22Rv1 (cell line): ENCODE data around the gene ARHGAP30.

Experiments
- H3K27ac ChIP-seq: fragments of 450-650 bp; 2 replicates; pipeline ENCODE4 v1.5.1; 2017
- ZFX ChIP-seq: fragments of 450-650 bp; IDR thresholded peaks from 2 replicates; pipeline ENCODE4 v1.6.1; 2017; ENCODE audit warnings: antibody characterized with exemption, borderline replicate concordance
- TF ChIP-seq, protein P1 (sequence below): fragments of 450-650 bp; IDR thresholded peaks from 2 replicates; pipeline ENCODE4 v1.5.1; 2017; ENCODE audit warnings: mild to moderate bottlenecking

ARHGAP30 gene

GRCh38 chr1:161096530-161096929 lies 26.8 kb upstream of the ARHGAP30 start:
- H3K27ac ChIP-seq = no peak overlapping the region
- TF ChIP-seq ZFX = no peak
- TF ChIP-seq, protein P1, sequence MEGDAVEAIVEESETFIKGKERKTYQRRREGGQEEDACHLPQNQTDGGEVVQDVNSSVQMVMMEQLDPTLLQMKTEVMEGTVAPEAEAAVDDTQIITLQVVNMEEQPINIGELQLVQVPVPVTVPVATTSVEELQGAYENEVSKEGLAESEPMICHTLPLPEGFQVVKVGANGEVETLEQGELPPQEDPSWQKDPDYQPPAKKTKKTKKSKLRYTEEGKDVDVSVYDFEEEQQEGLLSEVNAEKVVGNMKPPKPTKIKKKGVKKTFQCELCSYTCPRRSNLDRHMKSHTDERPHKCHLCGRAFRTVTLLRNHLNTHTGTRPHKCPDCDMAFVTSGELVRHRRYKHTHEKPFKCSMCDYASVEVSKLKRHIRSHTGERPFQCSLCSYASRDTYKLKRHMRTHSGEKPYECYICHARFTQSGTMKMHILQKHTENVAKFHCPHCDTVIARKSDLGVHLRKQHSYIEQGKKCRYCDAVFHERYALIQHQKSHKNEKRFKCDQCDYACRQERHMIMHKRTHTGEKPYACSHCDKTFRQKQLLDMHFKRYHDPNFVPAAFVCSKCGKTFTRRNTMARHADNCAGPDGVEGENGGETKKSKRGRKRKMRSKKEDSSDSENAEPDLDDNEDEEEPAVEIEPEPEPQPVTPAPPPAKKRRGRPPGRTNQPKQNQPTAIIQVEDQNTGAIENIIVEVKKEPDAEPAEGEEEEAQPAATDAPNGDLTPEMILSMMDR = no peak

DNA sequence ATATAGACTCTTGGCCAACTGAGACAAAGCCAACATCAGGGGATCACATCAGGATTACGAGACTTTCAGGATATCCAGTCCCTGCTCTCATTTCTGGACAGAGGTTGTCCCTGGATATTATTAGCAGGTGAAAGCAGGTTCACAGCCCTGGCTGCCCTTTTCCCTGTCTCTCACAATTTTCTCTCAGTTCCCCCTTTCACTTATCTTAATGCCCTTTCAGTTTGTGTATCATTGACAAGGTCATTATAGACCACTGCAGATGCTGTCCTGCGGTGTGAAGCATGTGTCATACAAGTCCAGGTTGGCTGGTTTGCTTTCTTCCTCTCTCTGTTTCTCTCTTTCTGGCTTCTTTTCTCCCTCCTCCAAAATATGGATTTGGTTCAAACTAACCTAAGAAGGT lies 26.3 kb upstream of the ARHGAP30 start:
- H3K27ac ChIP-seq = no peak overlapping the region
- TF ChIP-seq, protein P1 = no peak

DNA sequence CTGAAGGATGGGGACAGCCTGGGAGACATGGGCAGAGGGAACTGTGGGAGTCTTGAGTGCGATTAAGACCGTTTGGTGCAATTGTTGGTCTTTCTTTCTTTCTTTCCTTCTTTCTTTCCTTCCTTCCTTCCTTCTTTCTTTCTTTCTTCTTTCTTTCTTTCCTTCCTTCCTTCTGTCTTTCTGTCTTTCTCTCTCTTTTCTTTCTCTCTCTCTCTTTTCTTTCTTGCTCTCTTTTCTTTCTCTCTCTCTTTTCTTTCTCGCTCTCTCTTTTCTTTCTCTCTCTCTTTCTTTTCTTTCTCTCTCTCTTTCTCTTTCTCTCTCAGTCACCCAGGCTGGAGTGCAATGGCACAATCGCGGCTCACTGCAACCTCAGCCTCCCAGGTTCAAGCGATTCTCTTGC lies 25.5 kb upstream of the ARHGAP30 start:
- H3K27ac ChIP-seq = no peak overlapping the region
- TF ChIP-seq ZFX = no peak
- TF ChIP-seq, protein P1 = no peak

DNA sequence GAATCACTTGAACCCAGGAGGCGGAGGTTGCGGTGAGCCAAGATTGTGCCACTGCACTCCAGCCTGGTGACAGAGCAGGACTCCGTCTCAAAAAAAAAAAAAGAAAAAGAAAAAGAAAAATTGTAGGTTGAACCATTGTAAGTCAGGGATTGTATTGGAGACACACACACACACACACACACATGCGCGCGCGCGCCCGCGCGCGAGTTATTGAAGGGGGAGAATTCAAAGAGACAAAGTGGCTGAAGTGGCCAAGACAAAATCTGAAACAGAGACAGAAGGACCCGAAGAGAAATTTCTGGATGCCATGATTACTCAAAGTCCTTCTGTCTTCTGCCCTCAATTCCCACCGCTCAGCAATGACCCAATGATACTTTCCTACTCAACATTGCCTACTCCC lies 24.8 kb upstream of the ARHGAP30 start:
- no peak for TF ChIP-seq ZFX
- TF ChIP-seq, protein P1 = no peak
- no peak overlapping the region for H3K27ac ChIP-seq

DNA sequence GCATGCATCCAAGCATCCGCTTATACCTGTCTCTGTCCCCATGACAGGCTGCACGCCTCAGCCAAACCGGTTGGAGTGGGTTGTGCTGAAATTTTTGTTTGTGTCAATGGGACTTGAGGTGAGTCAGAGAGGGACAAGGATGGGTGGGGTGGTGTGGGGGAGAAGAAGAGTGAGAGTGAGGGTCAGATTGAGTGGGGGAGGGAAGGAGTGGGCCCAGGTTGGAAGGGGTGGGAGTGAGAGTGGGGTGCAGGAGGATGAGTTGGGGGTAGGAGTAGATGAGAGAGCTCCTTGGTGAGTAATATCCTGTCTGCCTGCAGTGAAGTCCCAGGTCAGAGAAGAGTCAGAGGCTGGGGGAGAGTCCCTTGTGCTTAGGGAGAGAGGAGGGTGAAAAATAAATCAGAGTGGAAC lies 22.9 kb upstream of the ARHGAP30 start:
- H3K27ac ChIP-seq = no peak overlapping the region
- TF ChIP-seq, protein P1 = no peak
- no peak for TF ChIP-seq ZFX

GRCh38 chr1:161091796-161092507 lies 22.3 kb upstream of the ARHGAP30 start:
- no peak overlapping the region for H3K27ac ChIP-seq
- no peak for TF ChIP-seq ZFX
- TF ChIP-seq, protein P1 = no peak

GRCh38 chr1:161091093-161091492 lies 21.4 kb upstream of the ARHGAP30 start:
- TF ChIP-seq ZFX = no peak
- TF ChIP-seq, protein P1 = no peak
- H3K27ac ChIP-seq = no peak overlapping the region
